Measurements from ENCODE around the gene CNR2.
A peak's percentile ranks its signal among the peaks of the same experiment; 100 is the strongest.

CNR2 gene

GRCh38 chr1:23913212-23913880 is at the start of gene CNR2:
TSS of gene CNR2 (minus strand) at chr1:23913362. CDS start at chr1:23875617, 37,745 bp downstream.
- TF ChIP-seq EZH2 (IDR thresholded peaks at IDR 0.05; ENCODE audit: borderline replicate concordance, low read length) (no peak), CTCF (IDR thresholded peaks at IDR 0.05; ENCODE audit: low read length) (no peak)
- Histone ChIP-seq H3K79me2 (ENCODE audit: insufficient read depth, low read length) (no peaks in the 10 kb centered on the region), H3K4me2 (ENCODE audit: low read length) (peak within 1 kb of the TSS; percentile 78), H3K27me3 (ENCODE audit: insufficient read depth, low read length) (no peaks in the 10 kb centered on the region), H4K20me1 (ENCODE audit: insufficient read depth, low read length) (no peaks in the 10 kb centered on the region), H3F3A (ENCODE audit: insufficient read depth, low read length) (peaks cover 8% of the 10 kb centered on the region; the same call in 1 of the 2 replicates), H3K4me1 (ENCODE audit: insufficient read depth, low read length, severe bottlenecking) (peaks cover 78% of the 10 kb centered on the region), H3K9ac (ENCODE audit: low read length) (peak within 1 kb of the TSS; percentile 72), H3K9me2 (ENCODE audit: low read depth, low read length) (no peaks in the 10 kb centered on the region), H3K27ac (ENCODE audit: low read depth, low read length, poor library complexity, severe bottlenecking) (peak within 1 kb of the TSS; percentile 98), H3K4me3 (ENCODE audit: low read depth, low read length, poor library complexity, severe bottlenecking) (peak within 1 kb of the TSS; percentile 64), H3K36me3 (ENCODE audit: insufficient read depth, low read length) (no peaks in the 10 kb centered on the region), H3K9me3 (ENCODE audit: low read length) (no peaks in the 10 kb centered on the region), H2AFZ (ENCODE audit: low read length) (no peak within 1 kb of the TSS)

GRCh38 chr1:23960291-23961020 is 47.3 kb upstream of the CNR2 start:
- Histone ChIP-seq H4K20me1 (ENCODE audit: insufficient read depth, low read length) (no peaks in the 10 kb centered on the region), H3K27me3 (ENCODE audit: insufficient read depth, low read length) (no peaks in the 10 kb centered on the region), H3K4me1 (ENCODE audit: insufficient read depth, low read length, severe bottlenecking) (peaks cover 50% of the 10 kb centered on the region), H3K9ac (ENCODE audit: low read length) (peak overlapping the region; percentile 97), H3K4me3 (ENCODE audit: low read depth, low read length, poor library complexity, severe bottlenecking) (peak overlapping the region; percentile 89), H3F3A (ENCODE audit: insufficient read depth, low read length) (peaks cover 23% of the 10 kb centered on the region), H3K79me2 (ENCODE audit: insufficient read depth, low read length) (peaks cover 16% of the 10 kb centered on the region), H3K27ac (ENCODE audit: low read depth, low read length, poor library complexity, severe bottlenecking) (peak overlapping the region; percentile 89), H3K9me3 (ENCODE audit: low read length) (no peaks in the 10 kb centered on the region), H3K4me2 (ENCODE audit: low read length) (peak overlapping the region; percentile 66), H3K9me2 (ENCODE audit: low read depth, low read length) (no peaks in the 10 kb centered on the region), H3K36me3 (ENCODE audit: insufficient read depth, low read length) (peaks cover 48% of the 10 kb centered on the region), H2AFZ (ENCODE audit: low read length) (no peak overlapping the region)
- TF ChIP-seq CTCF (IDR thresholded peaks at IDR 0.05; ENCODE audit: low read length) (no peak), EZH2 (IDR thresholded peaks at IDR 0.05; ENCODE audit: borderline replicate concordance, low read length) (no peak)

- Histone ChIP-seq H2AFZ (ENCODE audit: low read length) (no peak within 1 kb of the TSS), H4K20me1 (ENCODE audit: insufficient read depth, low read length) (no peaks in the 10 kb centered on the region), H3K27me3 (ENCODE audit: insufficient read depth, low read length) (no peaks in the 10 kb centered on the region), H3K9ac (ENCODE audit: low read length) (peak within 1 kb of the TSS; percentile 97), H3K27ac (ENCODE audit: low read depth, low read length, poor library complexity, severe bottlenecking) (peak within 1 kb of the TSS; percentile 89), H3K4me2 (ENCODE audit: low read length) (peak within 1 kb of the TSS; percentile 66), H3K4me3 (ENCODE audit: low read depth, low read length, poor library complexity, severe bottlenecking) (peak within 1 kb of the TSS; percentile 89), H3K36me3 (ENCODE audit: insufficient read depth, low read length) (peaks cover 41% of the 10 kb centered on the region), H3F3A (ENCODE audit: insufficient read depth, low read length) (peaks cover 17% of the 10 kb centered on the region), H3K9me3 (ENCODE audit: low read length) (no peaks in the 10 kb centered on the region), H3K79me2 (ENCODE audit: insufficient read depth, low read length) (peaks cover 16% of the 10 kb centered on the region), H3K9me2 (ENCODE audit: low read depth, low read length) (no peaks in the 10 kb centered on the region), H3K4me1 (ENCODE audit: insufficient read depth, low read length, severe bottlenecking) (peaks cover 50% of the 10 kb centered on the region)
- TF ChIP-seq EZH2 (IDR thresholded peaks at IDR 0.05; ENCODE audit: borderline replicate concordance, low read length) (no peak), CTCF (IDR thresholded peaks at IDR 0.05; ENCODE audit: low read length) (no peak)
Observed at GRCh38 chr1:23959461-23960290, 46.5 kb upstream of the CNR2 start, which contains the start of gene PNRC2. TSS of gene PNRC2 (plus strand) at chr1:23959828. CDS start at chr1:23961458, 1,630 bp downstream.
